ENCODE data around the gene AHRR. TPM values are rescaled to one million over a fixed set of nuclear protein-coding genes. Genes with fewer than 3 reads are reported as not detected.

Gene AHRR
- polyA plus RNA-seq, 3 donors, result 0.15 TPM; not detected in 1

DNA sequence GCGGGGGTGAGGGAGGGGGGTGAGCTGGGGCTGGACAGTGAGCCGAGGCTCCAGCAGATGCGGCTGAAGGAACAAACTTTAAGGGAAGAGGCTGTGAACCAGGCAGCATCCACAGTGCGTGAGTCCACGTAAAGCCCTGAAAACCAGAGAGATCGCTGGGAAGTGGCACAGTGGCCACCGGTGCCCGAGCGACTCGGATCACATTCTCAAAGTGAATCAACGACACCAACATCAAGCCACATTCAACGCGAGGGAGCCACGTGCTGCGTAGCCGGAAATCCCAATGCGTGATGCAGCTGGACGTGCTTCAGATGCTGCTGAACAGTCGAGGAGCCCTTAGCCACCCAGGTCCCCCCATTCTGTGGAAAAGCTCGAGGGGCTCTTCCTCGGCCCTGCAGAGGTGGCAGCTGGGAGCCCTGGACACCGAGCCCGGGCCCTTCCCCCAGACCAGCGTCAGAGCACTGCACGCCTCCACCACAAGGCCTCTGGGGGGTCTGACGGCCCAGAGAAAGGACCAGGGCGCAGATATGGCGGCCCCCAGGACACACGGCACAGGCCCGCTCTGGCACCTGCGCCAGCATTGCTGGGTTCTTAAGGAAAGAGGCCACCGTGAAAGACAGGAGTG is 67.8 kb downstream of the AHRR start:
- no peaks in the 10 kb centered on the region for H3K36me3 Mint-ChIP-seq
- intact Hi-C loops (cut with micrococcal nuclease), result no loop called here
- Histone ChIP-seq H3K9me3 (replicated peaks in 1 of 2; ENCODE audit: control insufficient read depth in 1 of 2, insufficient read depth in 1 of 2, low read length in 2 of 2) (peaks cover 0 to 16% of the 10 kb centered on the region in 2 donors), H4K20me1 (ENCODE audit: insufficient read depth, low read length) (no peaks in the 10 kb centered on the region), H3K36me3 (replicated peaks in 1 of 2; ENCODE audit: control insufficient read depth in 1 of 2, insufficient read depth in 2 of 2, low read length in 2 of 2) (no peaks in the 10 kb centered on the region), H3K27me3 (ENCODE audit: control insufficient read depth in 2 of 2, insufficient read depth in 2 of 2, low read length in 2 of 2) (no peaks in the 10 kb centered on the region), H3K4me3 (replicated peaks in 1 of 3; ENCODE audit: low read depth in 2 of 3, low read length in 3 of 3) (no peak overlapping the region), H3K4me1 (ENCODE audit: control insufficient read depth in 1 of 2, insufficient read depth in 2 of 2, low read length in 2 of 2) (peaks cover 0 to 16% of the 10 kb centered on the region in 2 donors), H3K4me2 (replicated peaks; ENCODE audit: extremely low read depth, low read length, poor library complexity, severe bottlenecking) (no peak overlapping the region), H3K9ac (ENCODE audit: insufficient read depth, low read length, poor library complexity, severe bottlenecking) (no peak overlapping the region), H2AFZ (ENCODE audit: insufficient read depth, low read depth, low read length, poor library complexity, severe bottlenecking) (no peak overlapping the region), H3K79me2 (ENCODE audit: insufficient read depth, low read length) (no peaks in the 10 kb centered on the region), H3K27ac (ENCODE audit: low read depth in 1 of 2, low read length in 2 of 2) (no peak overlapping the region)
- H3K9me3 Mint-ChIP-seq, result peaks cover 7 to 22% (median 16%) of the 10 kb centered on the region in 7 donors
- H3K27ac Mint-ChIP-seq, result no peak overlapping the region
- no peak overlapping the region for H3K4me3 Mint-ChIP-seq
- TF ChIP-seq, protein P1, sequence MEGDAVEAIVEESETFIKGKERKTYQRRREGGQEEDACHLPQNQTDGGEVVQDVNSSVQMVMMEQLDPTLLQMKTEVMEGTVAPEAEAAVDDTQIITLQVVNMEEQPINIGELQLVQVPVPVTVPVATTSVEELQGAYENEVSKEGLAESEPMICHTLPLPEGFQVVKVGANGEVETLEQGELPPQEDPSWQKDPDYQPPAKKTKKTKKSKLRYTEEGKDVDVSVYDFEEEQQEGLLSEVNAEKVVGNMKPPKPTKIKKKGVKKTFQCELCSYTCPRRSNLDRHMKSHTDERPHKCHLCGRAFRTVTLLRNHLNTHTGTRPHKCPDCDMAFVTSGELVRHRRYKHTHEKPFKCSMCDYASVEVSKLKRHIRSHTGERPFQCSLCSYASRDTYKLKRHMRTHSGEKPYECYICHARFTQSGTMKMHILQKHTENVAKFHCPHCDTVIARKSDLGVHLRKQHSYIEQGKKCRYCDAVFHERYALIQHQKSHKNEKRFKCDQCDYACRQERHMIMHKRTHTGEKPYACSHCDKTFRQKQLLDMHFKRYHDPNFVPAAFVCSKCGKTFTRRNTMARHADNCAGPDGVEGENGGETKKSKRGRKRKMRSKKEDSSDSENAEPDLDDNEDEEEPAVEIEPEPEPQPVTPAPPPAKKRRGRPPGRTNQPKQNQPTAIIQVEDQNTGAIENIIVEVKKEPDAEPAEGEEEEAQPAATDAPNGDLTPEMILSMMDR (IDR thresholded peaks at IDR 0.05), result no peak
- peaks cover 11% of the 10 kb centered on the region for H3K4me1 Mint-ChIP-seq
- no peak for DNase-seq
- WGBS (ENCODE audit: insufficient coverage), result 98% methylated on average over 30 of the region's 32 CpGs
- peaks cover 0 to 2% (median 0%) of the 10 kb centered on the region in 3 donors for H3K27me3 Mint-ChIP-seq (ENCODE audit: low read depth in 3 of 3)

DNA sequence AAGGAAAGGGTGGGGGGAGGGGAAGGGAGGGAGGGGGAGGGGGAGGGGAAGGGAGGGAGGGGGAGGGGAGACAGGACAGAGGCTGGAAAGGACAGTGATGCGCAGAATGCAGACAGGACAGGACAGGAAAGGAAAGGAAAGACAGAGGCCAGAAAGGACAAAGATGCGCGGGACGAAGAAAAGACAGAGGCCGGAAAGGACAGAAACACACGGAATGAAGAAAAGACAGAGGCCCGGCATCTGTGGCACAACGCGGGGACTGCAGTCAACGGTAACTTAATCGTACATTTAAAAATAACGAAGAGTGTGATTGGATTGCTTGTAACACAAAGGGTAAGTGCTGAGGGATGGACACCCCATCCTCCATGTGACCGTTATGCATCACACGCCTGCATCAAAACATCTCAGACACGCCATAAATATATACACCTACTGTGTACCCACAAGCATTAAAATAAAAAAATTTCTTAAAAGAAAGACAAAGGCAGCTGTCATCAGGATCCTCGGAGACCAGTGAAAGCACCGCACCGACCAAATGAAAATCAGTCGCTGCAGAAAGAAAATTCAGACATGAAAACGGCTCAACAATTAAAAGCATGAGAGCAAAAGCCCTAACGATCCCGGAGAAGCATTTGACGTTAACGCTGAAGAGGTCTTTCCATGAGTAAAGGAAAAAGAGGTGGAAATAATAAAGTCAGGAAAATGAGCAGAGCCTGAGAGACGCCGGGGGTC is 68.5 kb downstream of the AHRR start:
- Mint-ChIP-seq H3K4me1 (peaks cover 11% of the 10 kb centered on the region), H3K4me3 (no peak overlapping the region), H3K27me3 (ENCODE audit: low read depth in 3 of 3) (peaks cover 0 to 2% (median 0%) of the 10 kb centered on the region in 3 donors), H3K9me3 (peaks cover 4 to 16% (median 8%) of the 10 kb centered on the region in 7 donors), H3K27ac (peak overlapping the region in 2 of 7 donors; percentile 11 to 16), H3K36me3 (no peaks in the 10 kb centered on the region)
- H3K79me2 ChIP-seq (ENCODE audit: insufficient read depth, low read length), result no peaks in the 10 kb centered on the region
- peaks cover 0 to 16% of the 10 kb centered on the region in 2 donors for H3K4me1 ChIP-seq (ENCODE audit: control insufficient read depth in 1 of 2, insufficient read depth in 2 of 2, low read length in 2 of 2)
- H4K20me1 ChIP-seq (ENCODE audit: insufficient read depth, low read length), result no peaks in the 10 kb centered on the region
- H3K27me3 ChIP-seq (ENCODE audit: control insufficient read depth in 2 of 2, insufficient read depth in 2 of 2, low read length in 2 of 2), result no peaks in the 10 kb centered on the region
- no peak overlapping the region for H3K27ac ChIP-seq (ENCODE audit: low read depth in 1 of 2, low read length in 2 of 2)
- no peak overlapping the region for H3K4me2 ChIP-seq (replicated peaks; ENCODE audit: extremely low read depth, low read length, poor library complexity, severe bottlenecking)
- 95% methylated on average over 18 of the region's 26 CpGs for WGBS (ENCODE audit: insufficient coverage)
- no peak overlapping the region for H2AFZ ChIP-seq (ENCODE audit: insufficient read depth, low read depth, low read length, poor library complexity, severe bottlenecking)
- DNase-seq, result no peak
- TF ChIP-seq, protein P1 (IDR thresholded peaks at IDR 0.05), result no peak
- H3K4me3 ChIP-seq (replicated peaks in 1 of 3; ENCODE audit: low read depth in 2 of 3, low read length in 3 of 3), result no peak overlapping the region
- H3K36me3 ChIP-seq (replicated peaks in 1 of 2; ENCODE audit: control insufficient read depth in 1 of 2, insufficient read depth in 2 of 2, low read length in 2 of 2), result no peaks in the 10 kb centered on the region
- H3K9ac ChIP-seq (ENCODE audit: insufficient read depth, low read length, poor library complexity, severe bottlenecking), result no peak overlapping the region
- peaks cover 0 to 9% of the 10 kb centered on the region in 2 donors for H3K9me3 ChIP-seq (replicated peaks in 1 of 2; ENCODE audit: control insufficient read depth in 1 of 2, insufficient read depth in 1 of 2, low read length in 2 of 2)
- intact Hi-C loops (cut with micrococcal nuclease), result no loop called here
